Measurements from ENCODE around the gene CEACAM7.

- TF ChIP-seq, protein P1, sequence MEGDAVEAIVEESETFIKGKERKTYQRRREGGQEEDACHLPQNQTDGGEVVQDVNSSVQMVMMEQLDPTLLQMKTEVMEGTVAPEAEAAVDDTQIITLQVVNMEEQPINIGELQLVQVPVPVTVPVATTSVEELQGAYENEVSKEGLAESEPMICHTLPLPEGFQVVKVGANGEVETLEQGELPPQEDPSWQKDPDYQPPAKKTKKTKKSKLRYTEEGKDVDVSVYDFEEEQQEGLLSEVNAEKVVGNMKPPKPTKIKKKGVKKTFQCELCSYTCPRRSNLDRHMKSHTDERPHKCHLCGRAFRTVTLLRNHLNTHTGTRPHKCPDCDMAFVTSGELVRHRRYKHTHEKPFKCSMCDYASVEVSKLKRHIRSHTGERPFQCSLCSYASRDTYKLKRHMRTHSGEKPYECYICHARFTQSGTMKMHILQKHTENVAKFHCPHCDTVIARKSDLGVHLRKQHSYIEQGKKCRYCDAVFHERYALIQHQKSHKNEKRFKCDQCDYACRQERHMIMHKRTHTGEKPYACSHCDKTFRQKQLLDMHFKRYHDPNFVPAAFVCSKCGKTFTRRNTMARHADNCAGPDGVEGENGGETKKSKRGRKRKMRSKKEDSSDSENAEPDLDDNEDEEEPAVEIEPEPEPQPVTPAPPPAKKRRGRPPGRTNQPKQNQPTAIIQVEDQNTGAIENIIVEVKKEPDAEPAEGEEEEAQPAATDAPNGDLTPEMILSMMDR (IDR thresholded peaks at IDR 0.05; ENCODE audit: insufficient read depth, low read length): no peak
- TF ChIP-seq GABPA (IDR thresholded peaks at IDR 0.05; ENCODE audit: low read depth) (no peak), POLR2AphosphoS5 (IDR thresholded peaks at IDR 0.05; ENCODE audit: low read depth) (no peak), SPI1 (IDR thresholded peaks at IDR 0.05; ENCODE audit: borderline replicate concordance, low read depth) (no peak)
- TF ChIP-seq, protein P2, sequence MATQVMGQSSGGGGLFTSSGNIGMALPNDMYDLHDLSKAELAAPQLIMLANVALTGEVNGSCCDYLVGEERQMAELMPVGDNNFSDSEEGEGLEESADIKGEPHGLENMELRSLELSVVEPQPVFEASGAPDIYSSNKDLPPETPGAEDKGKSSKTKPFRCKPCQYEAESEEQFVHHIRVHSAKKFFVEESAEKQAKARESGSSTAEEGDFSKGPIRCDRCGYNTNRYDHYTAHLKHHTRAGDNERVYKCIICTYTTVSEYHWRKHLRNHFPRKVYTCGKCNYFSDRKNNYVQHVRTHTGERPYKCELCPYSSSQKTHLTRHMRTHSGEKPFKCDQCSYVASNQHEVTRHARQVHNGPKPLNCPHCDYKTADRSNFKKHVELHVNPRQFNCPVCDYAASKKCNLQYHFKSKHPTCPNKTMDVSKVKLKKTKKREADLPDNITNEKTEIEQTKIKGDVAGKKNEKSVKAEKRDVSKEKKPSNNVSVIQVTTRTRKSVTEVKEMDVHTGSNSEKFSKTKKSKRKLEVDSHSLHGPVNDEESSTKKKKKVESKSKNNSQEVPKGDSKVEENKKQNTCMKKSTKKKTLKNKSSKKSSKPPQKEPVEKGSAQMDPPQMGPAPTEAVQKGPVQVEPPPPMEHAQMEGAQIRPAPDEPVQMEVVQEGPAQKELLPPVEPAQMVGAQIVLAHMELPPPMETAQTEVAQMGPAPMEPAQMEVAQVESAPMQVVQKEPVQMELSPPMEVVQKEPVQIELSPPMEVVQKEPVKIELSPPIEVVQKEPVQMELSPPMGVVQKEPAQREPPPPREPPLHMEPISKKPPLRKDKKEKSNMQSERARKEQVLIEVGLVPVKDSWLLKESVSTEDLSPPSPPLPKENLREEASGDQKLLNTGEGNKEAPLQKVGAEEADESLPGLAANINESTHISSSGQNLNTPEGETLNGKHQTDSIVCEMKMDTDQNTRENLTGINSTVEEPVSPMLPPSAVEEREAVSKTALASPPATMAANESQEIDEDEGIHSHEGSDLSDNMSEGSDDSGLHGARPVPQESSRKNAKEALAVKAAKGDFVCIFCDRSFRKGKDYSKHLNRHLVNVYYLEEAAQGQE (IDR thresholded peaks at IDR 0.05; ENCODE audit: insufficient replicate concordance, low read depth): no peak
Observed at GRCh38 chr19:41666075-41666474, 22.0 kb downstream of the CEACAM7 start.

Data from HL-60 (cell line).